Measurements from ENCODE around the gene MLF2. TPM values are rescaled to one million over a fixed set of nuclear protein-coding genes. Genes with fewer than 3 reads are reported as not detected.

Gene MLF2
- total RNA-seq, 1 donor from 2014 or later: 94.4 TPM

DNA sequence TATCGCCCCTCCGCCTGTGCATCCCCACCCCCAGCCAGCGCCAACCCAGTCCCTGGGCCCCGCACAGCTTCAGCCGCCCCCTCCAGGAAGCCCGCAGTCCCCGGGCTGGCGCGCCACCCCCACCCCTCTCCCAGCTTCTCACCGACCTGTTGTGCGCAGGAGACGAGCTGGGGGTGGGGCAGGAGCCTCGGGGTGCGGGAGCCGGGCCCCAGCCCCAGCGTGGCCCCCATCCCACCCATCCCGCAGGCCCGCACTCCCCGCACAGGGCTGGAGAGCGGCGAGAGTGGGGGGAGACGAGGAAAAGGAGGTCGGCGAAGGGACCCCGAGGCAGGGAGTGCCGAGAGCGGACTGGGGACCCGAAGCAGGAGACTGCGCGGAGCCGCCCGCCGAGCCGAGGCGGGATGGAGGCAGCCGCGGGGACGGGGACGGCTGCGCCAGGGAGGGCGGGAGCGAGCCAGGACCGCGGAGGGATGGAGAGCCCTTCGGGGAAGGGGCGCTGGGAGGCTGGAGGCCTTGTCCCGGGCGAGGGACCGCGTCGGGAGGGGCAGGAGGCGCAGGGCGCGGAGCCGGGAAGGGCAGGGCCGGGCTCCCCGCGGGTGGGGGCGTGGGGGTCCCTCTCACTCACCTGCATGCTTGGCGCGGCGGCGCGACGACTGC lies 52.8 kb downstream of the MLF2 start:
- intact Hi-C loops (cut with micrococcal nuclease): loop anchor here (1.0 to 5.0 kb wide), 2 partner anchors 11 to 92 kb away; partner anchors contain the start of gene ZNF384

DNA sequence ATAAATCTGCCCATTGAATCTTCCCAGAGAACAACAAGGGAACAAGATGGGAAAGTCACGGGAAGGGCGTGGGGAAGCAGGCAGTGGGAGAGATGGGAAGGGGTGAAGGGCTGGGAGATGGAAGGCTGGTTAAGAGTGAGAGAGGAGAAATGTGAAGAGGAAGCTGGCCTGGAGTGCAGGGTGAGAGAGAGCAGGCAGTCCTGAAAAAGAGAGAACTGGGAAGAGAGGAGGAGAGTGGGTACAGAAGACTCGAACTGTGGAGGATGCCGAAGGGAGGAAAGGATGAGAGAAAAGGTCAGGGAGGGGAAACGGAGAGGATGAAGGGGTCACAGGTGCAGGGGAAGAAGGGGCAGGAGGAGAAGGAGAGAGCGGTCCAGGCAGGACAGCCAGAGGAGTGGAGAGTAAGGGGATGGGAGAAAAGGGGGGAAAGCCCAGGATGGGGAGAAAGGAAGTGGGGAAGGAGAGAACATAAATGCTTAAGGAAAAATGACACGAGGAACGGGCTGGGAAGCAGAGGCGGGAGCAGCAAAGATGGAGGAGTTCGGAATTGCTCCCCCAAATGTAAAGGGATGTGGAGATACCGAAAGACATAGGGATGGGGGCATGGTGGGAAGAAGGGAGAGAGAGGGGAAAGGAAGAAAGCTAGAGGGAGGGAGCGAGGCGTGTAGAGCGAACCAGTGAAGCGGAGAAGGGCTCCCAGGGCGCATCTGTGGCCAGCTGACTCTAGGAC lies 53.5 kb downstream of the MLF2 start:
- intact Hi-C loops (cut with micrococcal nuclease): no loop called here

DNA sequence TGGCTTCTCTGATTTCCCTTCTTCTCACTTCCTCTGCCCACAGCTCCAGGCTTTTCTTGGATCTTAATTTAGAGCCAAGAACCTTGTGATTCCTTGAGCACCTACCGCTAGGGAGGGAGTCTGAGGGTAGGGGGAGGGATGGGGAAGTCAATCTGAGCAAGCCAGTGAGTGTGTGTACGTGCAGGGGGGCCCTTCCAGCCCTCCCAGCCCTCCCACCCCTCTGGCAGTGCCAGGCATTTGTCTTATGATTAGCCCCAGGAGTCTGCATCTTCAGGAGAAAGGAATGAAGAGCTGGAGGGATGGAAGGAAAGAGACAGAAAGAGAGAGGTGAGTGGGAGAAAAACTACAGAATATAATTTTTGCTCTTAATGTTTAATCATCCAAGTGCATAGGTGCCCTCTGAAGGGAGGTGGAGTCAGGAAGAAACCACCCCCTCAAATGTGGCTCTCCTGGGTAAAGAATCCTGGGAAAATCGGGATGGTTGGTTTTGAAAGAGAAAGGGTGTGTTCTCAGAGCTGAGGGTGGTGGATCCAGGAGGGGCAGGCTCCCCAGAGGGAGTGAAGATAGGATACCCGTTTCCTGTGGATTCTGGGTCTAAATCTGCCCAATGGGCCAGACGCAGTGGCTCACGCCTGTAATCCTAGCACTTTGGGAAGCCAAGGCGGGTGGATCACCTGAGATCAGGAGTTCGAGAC lies 54.4 kb downstream of the MLF2 start:
- intact Hi-C loops (cut with micrococcal nuclease): no loop called here

Other genes with a start within 250 kb of the MLF2 start
- gene GAPDH, start 218.6 kb downstream of the MLF2 start, total RNA-seq: 5,041 and 5,044 TPM in 2 replicates
- 21.9 and 22.9 TPM in 2 replicates for gene IFFO1, start 197.1 kb downstream of the MLF2 start, total RNA-seq
- 93.3 and 94.4 TPM in 2 replicates for gene NOP2, start 184.8 kb downstream of the MLF2 start, total RNA-seq
- 257 and 265 TPM in 2 replicates for gene CHD4, start 145.8 kb downstream of the MLF2 start, total RNA-seq
- 6.2 and 6.7 TPM in 2 replicates for gene LPAR5, start 117.2 kb downstream of the MLF2 start, total RNA-seq
- gene ACRBP, start 105.7 kb downstream of the MLF2 start, total RNA-seq: 1.5 and 1.7 TPM in 2 replicates
- 20.7 and 21.3 TPM in 2 replicates for gene ING4, start 90.0 kb downstream of the MLF2 start, total RNA-seq
- gene ZNF384, start 63.8 kb downstream of the MLF2 start, total RNA-seq: 86.1 and 91.5 TPM in 2 replicates
- gene PIANP, start 52.3 kb downstream of the MLF2 start, total RNA-seq: not detected in 2 replicates
- 23.5 and 26.6 TPM in 2 replicates for gene COPS7A, start 29.1 kb downstream of the MLF2 start, total RNA-seq
- gene PTMS, start 13.2 kb upstream of the MLF2 start, total RNA-seq: 95.4 and 98.5 TPM in 2 replicates
- 11.8 and 12.2 TPM in 2 replicates for gene LAG3, start 19.4 kb upstream of the MLF2 start, total RNA-seq
- gene CD4, start 36.4 kb upstream of the MLF2 start, total RNA-seq: 226 and 232 TPM in 2 replicates
- 0.18 and 0.32 TPM in 2 replicates for gene GPR162, start 68.7 kb upstream of the MLF2 start, total RNA-seq
- 0.73 and 1.3 TPM in 2 replicates for gene P3H3, start 75.3 kb upstream of the MLF2 start, total RNA-seq
- gene GNB3, start 87.8 kb upstream of the MLF2 start, total RNA-seq: 0.39 and 0.43 TPM in 2 replicates
- 77.3 and 78.4 TPM in 2 replicates for gene CDCA3, start 98.1 kb upstream of the MLF2 start, total RNA-seq
- 126 and 138 TPM in 2 replicates for gene USP5, start 99.0 kb upstream of the MLF2 start, total RNA-seq
- gene TPI1, start 114.4 kb upstream of the MLF2 start, total RNA-seq: 1,157 and 1,161 TPM in 2 replicates
- gene SPSB2, start 120.2 kb upstream of the MLF2 start, total RNA-seq: 14.0 and 14.6 TPM in 2 replicates
- 4.7 and 5.0 TPM in 2 replicates for gene LRRC23, start 151.7 kb upstream of the MLF2 start, total RNA-seq
- gene ENO2, start 161.4 kb upstream of the MLF2 start, total RNA-seq: 114 and 120 TPM in 2 replicates
- gene ATN1, start 174.8 kb upstream of the MLF2 start, total RNA-seq: 35.9 and 37.0 TPM in 2 replicates
- gene RNU7-1, start 190.7 kb upstream of the MLF2 start, total RNA-seq: not detected in 2 replicates
- gene C12orf57, start 190.9 kb upstream of the MLF2 start, total RNA-seq: 135 and 161 TPM in 2 replicates
- 255 and 267 TPM in 2 replicates for gene PTPN6, start 198.2 kb upstream of the MLF2 start, total RNA-seq
- gene PHB2, start 217.5 kb upstream of the MLF2 start, total RNA-seq: 242 and 243 TPM in 2 replicates
- 67.4 and 69.6 TPM in 2 replicates for gene EMG1, start 217.8 kb upstream of the MLF2 start, total RNA-seq